ENCODE data around the gene UFD1. TPM values are rescaled to one million over a fixed set of nuclear protein-coding genes. Genes with fewer than 3 reads are reported as not detected.

Gene UFD1
- total RNA-seq, 4 donors from 2014 or later: 22.7 to 56.2 (median 38.2) TPM

DNA sequence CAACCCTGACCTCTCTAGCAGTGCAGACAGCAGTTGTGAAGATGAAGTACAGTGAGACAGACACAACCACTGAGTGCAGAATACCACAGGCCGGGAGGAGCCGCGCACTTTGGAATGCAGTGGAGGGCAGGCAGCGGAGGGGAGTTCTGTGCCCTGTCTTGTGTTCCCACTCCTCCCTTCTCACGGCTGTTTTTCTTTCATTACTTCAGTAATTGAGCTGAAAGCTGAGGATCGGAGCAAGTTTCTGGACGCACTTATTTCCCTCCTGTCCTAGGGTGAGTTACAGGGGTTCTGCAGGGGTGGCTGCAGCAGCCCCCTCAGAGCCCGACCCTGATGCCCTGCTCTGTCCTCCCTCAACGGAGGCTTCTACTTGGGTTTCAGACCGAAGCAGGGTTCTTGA is 39.6 kb upstream of the UFD1 start:
- Histone ChIP-seq H3K27me3 (peaks cover 22% of the 10 kb centered on the region), H3K27ac (no peak overlapping the region), H3K4me1 (peaks cover 0 to 8% (median 0%) of the 10 kb centered on the region in 3 donors), H3K9me3 (peaks cover 0 to 14% (median 0%) of the 10 kb centered on the region in 3 donors), H3K4me3 (no peak overlapping the region), H3K36me3 (no peaks in the 10 kb centered on the region)
- no peak for ATAC-seq
- TF ChIP-seq, protein P1, sequence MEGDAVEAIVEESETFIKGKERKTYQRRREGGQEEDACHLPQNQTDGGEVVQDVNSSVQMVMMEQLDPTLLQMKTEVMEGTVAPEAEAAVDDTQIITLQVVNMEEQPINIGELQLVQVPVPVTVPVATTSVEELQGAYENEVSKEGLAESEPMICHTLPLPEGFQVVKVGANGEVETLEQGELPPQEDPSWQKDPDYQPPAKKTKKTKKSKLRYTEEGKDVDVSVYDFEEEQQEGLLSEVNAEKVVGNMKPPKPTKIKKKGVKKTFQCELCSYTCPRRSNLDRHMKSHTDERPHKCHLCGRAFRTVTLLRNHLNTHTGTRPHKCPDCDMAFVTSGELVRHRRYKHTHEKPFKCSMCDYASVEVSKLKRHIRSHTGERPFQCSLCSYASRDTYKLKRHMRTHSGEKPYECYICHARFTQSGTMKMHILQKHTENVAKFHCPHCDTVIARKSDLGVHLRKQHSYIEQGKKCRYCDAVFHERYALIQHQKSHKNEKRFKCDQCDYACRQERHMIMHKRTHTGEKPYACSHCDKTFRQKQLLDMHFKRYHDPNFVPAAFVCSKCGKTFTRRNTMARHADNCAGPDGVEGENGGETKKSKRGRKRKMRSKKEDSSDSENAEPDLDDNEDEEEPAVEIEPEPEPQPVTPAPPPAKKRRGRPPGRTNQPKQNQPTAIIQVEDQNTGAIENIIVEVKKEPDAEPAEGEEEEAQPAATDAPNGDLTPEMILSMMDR (IDR thresholded peaks at IDR 0.05): no peak
- no peak for TF ChIP-seq POLR2A (IDR thresholded peaks at IDR 0.05)
- TF ChIP-seq POLR2AphosphoS5 (IDR thresholded peaks at IDR 0.05): no peak
- no peak for TF ChIP-seq EP300 (IDR thresholded peaks at IDR 0.05)
- WGBS, 2 donors (ENCODE audit: low coverage in 1 of 2): 92% methylated on average over 7 of the region's 10 CpGs; no CpG with 5 or more reads in 1 of the 2 donors

DNA sequence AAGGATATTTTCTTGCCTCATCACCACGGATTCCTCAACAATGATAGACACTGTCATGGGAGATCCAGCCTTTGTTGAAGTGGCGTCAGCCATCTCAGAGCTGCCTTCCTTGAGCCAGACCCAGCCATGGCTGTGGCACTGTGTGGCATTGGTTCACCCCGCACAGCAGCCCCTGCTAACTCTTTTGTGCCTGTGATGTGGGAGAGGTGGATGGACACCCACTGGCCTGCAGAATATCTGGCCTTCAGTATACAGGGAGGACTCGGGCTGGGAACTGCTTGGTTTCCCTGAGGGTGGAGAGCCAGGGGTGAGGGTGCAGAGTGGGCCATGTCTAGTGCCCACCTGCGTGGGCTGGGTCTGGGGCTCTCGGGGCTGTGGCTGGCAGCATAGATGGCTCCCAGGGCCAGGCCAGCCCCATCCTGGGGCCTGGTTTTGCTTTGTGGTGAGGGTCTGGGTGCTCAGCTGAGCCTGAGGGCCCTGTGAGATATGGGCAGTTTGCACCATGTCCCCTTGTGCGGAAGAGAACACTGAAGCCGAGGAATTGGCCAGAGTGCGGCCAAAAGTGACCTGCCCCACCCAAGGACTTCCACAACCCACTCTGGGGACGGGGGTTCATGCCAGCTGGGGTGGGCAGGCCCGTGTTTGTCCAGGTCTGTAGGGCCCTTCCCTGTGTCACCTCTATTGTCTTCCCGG is 39.1 kb upstream of the UFD1 start:
- peaks cover 0 to 20% (median 0%) of the 10 kb centered on the region in 3 donors for H3K9me3 ChIP-seq
- TF ChIP-seq, protein P1 (IDR thresholded peaks at IDR 0.05): no peak
- TF ChIP-seq POLR2A (IDR thresholded peaks at IDR 0.05) (no peak), POLR2AphosphoS5 (IDR thresholded peaks at IDR 0.05) (no peak)
- ATAC-seq: no peak
- no peak overlapping the region for H3K4me3 ChIP-seq
- no peaks in the 10 kb centered on the region for H3K36me3 ChIP-seq
- peaks cover 0 to 2% (median 0%) of the 10 kb centered on the region in 3 donors for H3K4me1 ChIP-seq
- peaks cover 16% of the 10 kb centered on the region for H3K27me3 ChIP-seq
- WGBS, 2 donors (ENCODE audit: low coverage in 1 of 2): 93 to 100% methylated on average over 1 to 3 of the region's 12 CpGs
- no peak overlapping the region for H3K27ac ChIP-seq

DNA sequence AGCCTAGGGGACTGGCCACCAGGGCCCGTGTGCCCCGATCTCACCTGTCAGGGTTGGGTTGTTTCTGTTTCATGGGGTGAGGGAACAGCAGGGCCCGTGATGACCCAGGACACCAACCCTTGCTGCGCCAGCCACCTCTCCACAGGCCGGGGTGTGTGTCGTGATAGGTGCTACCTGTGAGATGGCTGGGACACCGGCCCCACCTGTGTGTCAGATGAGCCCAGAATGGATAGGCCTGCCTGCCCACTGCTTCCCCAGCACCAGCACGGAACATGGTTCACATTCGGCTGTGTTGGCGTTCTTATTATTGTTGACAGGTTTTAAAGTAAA is 38.1 kb upstream of the UFD1 start:
- Histone ChIP-seq H3K27me3 (peaks cover 7% of the 10 kb centered on the region), H3K4me3 (no peak overlapping the region)
- no CpG with 5 or more reads among the region's 10 CpGs for WGBS, 2 donors (ENCODE audit: low coverage in 1 of 2)

DNA sequence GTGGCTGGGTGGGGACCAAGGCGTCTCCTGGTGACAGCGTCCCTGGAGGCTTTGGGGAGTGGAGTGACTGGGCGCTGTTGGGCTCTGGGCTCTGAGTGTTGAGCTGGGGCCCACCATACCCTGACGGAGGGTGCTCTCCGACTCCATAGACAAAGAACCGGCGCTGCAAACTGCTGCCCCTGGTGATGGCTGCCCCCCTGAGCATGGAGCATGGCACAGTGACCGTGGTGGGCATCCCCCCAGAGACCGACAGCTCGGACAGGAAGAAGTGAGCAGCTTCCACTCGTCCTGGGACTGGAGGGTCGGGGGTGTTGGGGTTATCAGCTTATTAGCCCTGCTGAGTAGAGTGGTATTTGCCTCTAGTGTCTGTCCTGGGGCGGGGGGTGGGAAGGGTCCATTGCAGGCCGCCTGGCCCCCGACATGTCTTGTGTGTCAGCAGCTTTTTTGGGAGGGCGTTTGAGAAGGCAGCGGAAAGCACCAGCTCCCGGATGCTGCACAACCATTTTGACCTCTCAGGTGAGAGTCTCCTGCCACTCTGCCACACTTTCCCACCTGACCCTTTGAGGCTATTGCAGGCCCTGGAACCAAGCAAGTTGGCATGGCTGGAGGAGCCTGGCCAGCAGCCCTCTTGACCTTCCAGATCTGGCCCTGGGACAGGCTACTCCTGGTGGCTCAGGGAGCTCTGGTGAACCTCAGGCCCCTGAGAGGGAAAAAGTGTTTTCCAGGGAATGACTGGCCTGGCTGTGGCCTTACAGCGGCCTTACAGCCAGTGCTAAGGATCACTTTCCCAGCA is 37.6 kb upstream of the UFD1 start:
- Histone ChIP-seq H3K36me3 (no peaks in the 10 kb centered on the region), H3K27me3 (peaks cover 1% of the 10 kb centered on the region), H3K4me3 (no peak overlapping the region), H3K9me3 (peaks cover 0 to 22% (median 0%) of the 10 kb centered on the region in 3 donors), H3K4me1 (no peaks in the 10 kb centered on the region), H3K27ac (no peak overlapping the region)
- 80% methylated on average over 3 of the region's 19 CpGs; no CpG with 5 or more reads in 1 of the 2 donors for WGBS, 2 donors (ENCODE audit: low coverage in 1 of 2)
- ATAC-seq: no peak
- TF ChIP-seq, protein P1 (IDR thresholded peaks at IDR 0.05): no peak
- TF ChIP-seq POLR2AphosphoS5 (IDR thresholded peaks at IDR 0.05): no peak
- TF ChIP-seq POLR2A (IDR thresholded peaks at IDR 0.05): no peak
- no peak for TF ChIP-seq EP300 (IDR thresholded peaks at IDR 0.05)

More for the DNA sequence above, 38.1 kb upstream of the UFD1 start:
- TF ChIP-seq POLR2AphosphoS5 (IDR thresholded peaks at IDR 0.05): no peak
- no peak for TF ChIP-seq EP300 (IDR thresholded peaks at IDR 0.05)
- no peak for TF ChIP-seq POLR2A (IDR thresholded peaks at IDR 0.05)
- TF ChIP-seq, protein P1 (IDR thresholded peaks at IDR 0.05): no peak
- no peak for ATAC-seq
- Histone ChIP-seq H3K27ac (no peak overlapping the region), H3K9me3 (peaks cover 0 to 22% (median 0%) of the 10 kb centered on the region in 3 donors), H3K4me1 (no peaks in the 10 kb centered on the region), H3K36me3 (no peaks in the 10 kb centered on the region)
